ENCODE results near the gene MRAP2.

GRCh38 chr6:84072442-84072997 is 38.9 kb downstream of the MRAP2 start:
- TF ChIP-seq RAD21 (conservative IDR thresholded peaks at IDR 0.05) (no peak), CTCF (IDR thresholded peaks at IDR 0.05; ENCODE audit: poor library complexity, severe bottlenecking) (no peak), REST (IDR thresholded peaks at IDR 0.05; ENCODE audit: borderline replicate concordance) (no peak)

All from neural cell (in vitro differentiated cells).